Astrocyte (in vitro differentiated cells and primary cell): ENCODE data around the gene MED15. TPM values are rescaled to one million over a fixed set of nuclear protein-coding genes. Genes with fewer than 3 reads are reported as not detected.

Experiments used
- DNase-seq: peaks from one replicate; pipeline ENCODE4 v3.0.0-alpha.2; 2010; ENCODE audit warnings: low read depth
- FAIRE-seq: peaks from 2 replicates; lab custom pipeline; 2011; peaks lifted over from hg19 to GRCh38; lab: Jason Lieb, UNC
- H2AFZ ChIP-seq: 2 replicates; pipeline ENCODE4 v1.6.0; 2012; ENCODE audit warnings: low read depth, low read length, inconsistent platforms
- H3K27ac ChIP-seq: 2 replicates; pipeline ENCODE4 v1.5.1; 2011; ENCODE audit warnings: low read depth, low read length, inconsistent platforms
- H3K27me3 ChIP-seq: 2 replicates; pipeline ENCODE4 v1.6.0; 2011; ENCODE audit warnings: low read length, inconsistent platforms; ENCODE audit not compliant: insufficient read depth
- H3K36me3 ChIP-seq: 2 replicates; pipeline ENCODE4 v1.5.1; 2011; ENCODE audit warnings: low read length, inconsistent platforms; ENCODE audit not compliant: insufficient read depth
- H3K4me1 ChIP-seq: 2 replicates; pipeline ENCODE4 v1.5.1; 2011; ENCODE audit warnings: low read length, inconsistent platforms; ENCODE audit not compliant: insufficient read depth
- H3K4me2 ChIP-seq: 2 replicates; pipeline ENCODE4 v1.6.0; 2012; ENCODE audit warnings: low read length, inconsistent platforms
- H3K4me3 ChIP-seq: 2 replicates; pipeline ENCODE4 v1.5.1; 2011; ENCODE audit warnings: low read depth, mild to moderate bottlenecking, low read length, inconsistent platforms; ENCODE audit not compliant: insufficient read depth
- H3K79me2 ChIP-seq: 2 replicates; pipeline ENCODE4 v1.6.0; 2012; ENCODE audit warnings: mild to moderate bottlenecking, low read length, inconsistent platforms; ENCODE audit not compliant: insufficient read depth
- H3K9ac ChIP-seq: 2 replicates; pipeline ENCODE4 v1.6.0; 2012; ENCODE audit warnings: mild to moderate bottlenecking, low read length, inconsistent platforms
- H3K9me3 ChIP-seq: 2 replicates; pipeline ENCODE4 v1.5.1; 2012; ENCODE audit warnings: low read depth, mild to moderate bottlenecking, low read length, inconsistent platforms; ENCODE audit not compliant: insufficient read depth
- H4K20me1 ChIP-seq: 2 replicates; pipeline ENCODE4 v1.6.0; 2012; ENCODE audit warnings: low read length, inconsistent platforms; ENCODE audit not compliant: insufficient read depth
- H3K27ac Mint-ChIP-seq: one replicate; pipeline ENCODE4 v1.8.0; 2021; ENCODE audit warnings: mild to moderate bottlenecking, mixed read lengths; ENCODE audit not compliant: unreplicated experiment
- H3K27me3 Mint-ChIP-seq: one replicate; pipeline ENCODE4 v1.8.0; 2021; ENCODE audit warnings: low read depth, mixed read lengths; ENCODE audit not compliant: unreplicated experiment
- H3K36me3 Mint-ChIP-seq: one replicate; pipeline ENCODE4 v1.8.0; 2021; ENCODE audit warnings: low read depth, mixed read lengths; ENCODE audit not compliant: unreplicated experiment
- H3K4me1 Mint-ChIP-seq: one replicate; pipeline ENCODE4 v1.8.0; 2021; ENCODE audit warnings: low read depth, mixed read lengths; ENCODE audit not compliant: unreplicated experiment
- H3K4me3 Mint-ChIP-seq: one replicate; pipeline ENCODE4 v1.8.0; 2021; ENCODE audit warnings: mild to moderate bottlenecking, moderate library complexity, mixed read lengths; ENCODE audit not compliant: unreplicated experiment
- H3K9me3 Mint-ChIP-seq: one replicate; pipeline ENCODE4 v1.8.0; 2021; ENCODE audit warnings: mild to moderate bottlenecking, mixed read lengths; ENCODE audit not compliant: unreplicated experiment
- CTCF ChIP-seq: IDR thresholded peaks from 2 replicates; pipeline ENCODE4 v1.5.1; 2011; ENCODE audit warnings: low read depth, mild to moderate bottlenecking, inconsistent platforms, low read length, moderate library complexity; ENCODE audit not compliant: insufficient read depth
- EZH2 ChIP-seq: IDR thresholded peaks from 2 replicates; pipeline ENCODE4 v1.6.1; 2012; ENCODE audit warnings: mild to moderate bottlenecking, low read length, inconsistent platforms; ENCODE audit not compliant: insufficient read depth
- total RNA-seq: library from RNA; stranded (reverse); gene quantifications from 2 replicates; pipeline ENCODE4 v1.2.1, GENCODE V29; 2021

Gene MED15
- total RNA-seq, 1 donor from 2014 or later = 153 TPM

GRCh38 chr22:20632518-20632917, 125.1 kb downstream of the MED15 start:
- Mint-ChIP-seq H3K36me3 (no peaks in the 10 kb centered on the region), H3K27me3 (peaks cover 57% of the 10 kb centered on the region), H3K4me1 (no peaks in the 10 kb centered on the region), H3K9me3 (no peaks in the 10 kb centered on the region), H3K4me3 (no peak overlapping the region), H3K27ac (no peak overlapping the region)
- H3K9me3 ChIP-seq = no peaks in the 10 kb centered on the region
- no peak overlapping the region for H2AFZ ChIP-seq
- peaks cover 10% of the 10 kb centered on the region for H3K27me3 ChIP-seq
- FAIRE-seq = no peak
- H4K20me1 ChIP-seq = no peaks in the 10 kb centered on the region
- no peak overlapping the region for H3K4me3 ChIP-seq
- H3K4me1 ChIP-seq = no peaks in the 10 kb centered on the region
- no peak overlapping the region for H3K4me2 ChIP-seq
- no peaks in the 10 kb centered on the region for H3K36me3 ChIP-seq
- H3K9ac ChIP-seq = no peak overlapping the region
- no peaks in the 10 kb centered on the region for H3K79me2 ChIP-seq
- H3K27ac ChIP-seq = no peak overlapping the region
- DNase-seq = no peak
- TF ChIP-seq CTCF (no peak), EZH2 (no peak)

DNA sequence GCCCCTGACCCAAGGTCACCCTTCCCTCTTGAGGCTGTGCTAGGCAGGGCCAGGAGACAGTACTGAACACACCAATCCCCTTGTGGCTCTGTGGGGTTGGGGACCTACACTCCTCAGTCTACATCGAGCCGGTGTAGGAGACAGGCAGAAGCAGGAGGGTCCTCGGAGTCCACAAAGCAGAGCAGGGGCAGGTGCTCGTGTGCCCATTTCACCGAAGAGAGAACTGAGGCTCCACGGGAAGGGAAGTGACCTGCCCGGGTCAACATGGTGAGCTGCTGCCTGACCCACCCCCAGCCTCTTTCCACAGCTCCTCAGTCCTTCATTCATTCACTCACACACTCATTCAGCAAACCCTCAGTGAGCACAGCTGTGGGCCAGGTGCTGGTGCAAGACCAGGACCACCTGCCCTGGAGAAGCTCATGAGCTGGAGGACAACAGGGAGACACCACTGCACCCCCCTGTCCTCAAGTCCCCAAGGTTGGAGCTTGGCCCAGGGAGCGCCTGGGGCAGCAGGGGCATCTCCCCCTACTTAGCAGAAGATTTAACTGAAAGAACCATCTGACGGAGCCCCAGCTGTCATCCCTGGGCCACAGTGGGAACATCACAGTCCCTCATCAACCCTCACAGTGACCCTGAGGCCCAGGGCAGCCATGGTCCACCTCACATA, 127.3 kb downstream of the MED15 start:
- no peaks in the 10 kb centered on the region for H3K9me3 ChIP-seq

More for the DNA sequence above, 127.3 kb downstream of the MED15 start:
- Histone ChIP-seq H3K4me3 (no peak overlapping the region), H2AFZ (no peak overlapping the region), H3K79me2 (no peaks in the 10 kb centered on the region), H3K9ac (no peak overlapping the region), H3K27me3 (peaks cover 14% of the 10 kb centered on the region), H3K27ac (no peak overlapping the region), H3K4me2 (no peak overlapping the region), H3K36me3 (no peaks in the 10 kb centered on the region), H3K4me1 (no peaks in the 10 kb centered on the region), H4K20me1 (no peaks in the 10 kb centered on the region)
- no peaks in the 10 kb centered on the region for H3K36me3 Mint-ChIP-seq
- TF ChIP-seq CTCF (no peak), EZH2 (no peak)
- no peak for FAIRE-seq
- DNase-seq = no peak
- H3K9me3 Mint-ChIP-seq = no peaks in the 10 kb centered on the region
- H3K4me1 Mint-ChIP-seq = no peaks in the 10 kb centered on the region
- H3K27ac Mint-ChIP-seq = no peak overlapping the region
- no peak overlapping the region for H3K4me3 Mint-ChIP-seq
- peaks cover 58% of the 10 kb centered on the region for H3K27me3 Mint-ChIP-seq
